ENCODE data around the gene RYK.

The RYK gene

DNA sequence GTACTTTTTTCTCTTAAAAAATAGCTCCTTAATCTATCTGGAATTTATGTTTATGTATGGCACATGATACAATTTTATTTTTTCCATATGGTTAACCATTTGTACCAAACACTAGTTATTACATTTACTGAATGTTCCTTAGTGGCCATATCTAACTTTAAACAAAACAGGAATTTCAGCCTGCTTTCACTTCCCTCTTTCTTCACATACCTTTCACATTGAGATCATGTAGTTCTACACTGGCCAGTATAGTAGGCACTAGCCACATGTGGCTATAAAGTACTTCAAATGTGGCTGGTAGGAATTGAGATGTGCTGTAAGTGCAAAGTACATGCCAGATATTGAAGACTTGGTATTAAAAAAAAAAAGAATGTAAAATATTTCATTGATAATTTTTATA lies 4.7 kb upstream of the RYK start:
- TF ChIP-seq CEBPB (IDR thresholded peaks at IDR 0.05) (no peak), EP300 (IDR thresholded peaks at IDR 0.05; ENCODE audit: borderline replicate concordance) (no peak), TEAD4 (IDR thresholded peaks at IDR 0.05) (no peak), YY1 (IDR thresholded peaks at IDR 0.05; ENCODE audit: low read depth) (no peak), RAD21 (IDR thresholded peaks at IDR 0.05; ENCODE audit: low read depth) (no peak), TAF1 (IDR thresholded peaks at IDR 0.05; ENCODE audit: low read depth) (no peak), TCF12 (IDR thresholded peaks at IDR 0.05; ENCODE audit: low read depth) (no peak), NFIC (IDR thresholded peaks at IDR 0.05) (no peak), ZBTB7A (IDR thresholded peaks at IDR 0.05; ENCODE audit: low read depth) (no peak), FOXM1 (IDR thresholded peaks at IDR 0.05; ENCODE audit: borderline replicate concordance, low read depth) (no peak), EGR1 (IDR thresholded peaks at IDR 0.05) (no peak)
- TF ChIP-seq, protein P1, sequence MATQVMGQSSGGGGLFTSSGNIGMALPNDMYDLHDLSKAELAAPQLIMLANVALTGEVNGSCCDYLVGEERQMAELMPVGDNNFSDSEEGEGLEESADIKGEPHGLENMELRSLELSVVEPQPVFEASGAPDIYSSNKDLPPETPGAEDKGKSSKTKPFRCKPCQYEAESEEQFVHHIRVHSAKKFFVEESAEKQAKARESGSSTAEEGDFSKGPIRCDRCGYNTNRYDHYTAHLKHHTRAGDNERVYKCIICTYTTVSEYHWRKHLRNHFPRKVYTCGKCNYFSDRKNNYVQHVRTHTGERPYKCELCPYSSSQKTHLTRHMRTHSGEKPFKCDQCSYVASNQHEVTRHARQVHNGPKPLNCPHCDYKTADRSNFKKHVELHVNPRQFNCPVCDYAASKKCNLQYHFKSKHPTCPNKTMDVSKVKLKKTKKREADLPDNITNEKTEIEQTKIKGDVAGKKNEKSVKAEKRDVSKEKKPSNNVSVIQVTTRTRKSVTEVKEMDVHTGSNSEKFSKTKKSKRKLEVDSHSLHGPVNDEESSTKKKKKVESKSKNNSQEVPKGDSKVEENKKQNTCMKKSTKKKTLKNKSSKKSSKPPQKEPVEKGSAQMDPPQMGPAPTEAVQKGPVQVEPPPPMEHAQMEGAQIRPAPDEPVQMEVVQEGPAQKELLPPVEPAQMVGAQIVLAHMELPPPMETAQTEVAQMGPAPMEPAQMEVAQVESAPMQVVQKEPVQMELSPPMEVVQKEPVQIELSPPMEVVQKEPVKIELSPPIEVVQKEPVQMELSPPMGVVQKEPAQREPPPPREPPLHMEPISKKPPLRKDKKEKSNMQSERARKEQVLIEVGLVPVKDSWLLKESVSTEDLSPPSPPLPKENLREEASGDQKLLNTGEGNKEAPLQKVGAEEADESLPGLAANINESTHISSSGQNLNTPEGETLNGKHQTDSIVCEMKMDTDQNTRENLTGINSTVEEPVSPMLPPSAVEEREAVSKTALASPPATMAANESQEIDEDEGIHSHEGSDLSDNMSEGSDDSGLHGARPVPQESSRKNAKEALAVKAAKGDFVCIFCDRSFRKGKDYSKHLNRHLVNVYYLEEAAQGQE (IDR thresholded peaks at IDR 0.05; ENCODE audit: low read depth): no peak
- TF ChIP-seq, protein P2, sequence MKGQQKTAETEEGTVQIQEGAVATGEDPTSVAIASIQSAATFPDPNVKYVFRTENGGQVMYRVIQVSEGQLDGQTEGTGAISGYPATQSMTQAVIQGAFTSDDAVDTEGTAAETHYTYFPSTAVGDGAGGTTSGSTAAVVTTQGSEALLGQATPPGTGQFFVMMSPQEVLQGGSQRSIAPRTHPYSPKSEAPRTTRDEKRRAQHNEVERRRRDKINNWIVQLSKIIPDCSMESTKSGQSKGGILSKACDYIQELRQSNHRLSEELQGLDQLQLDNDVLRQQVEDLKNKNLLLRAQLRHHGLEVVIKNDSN (IDR thresholded peaks at IDR 0.05): no peak
- TF ChIP-seq, protein P3, sequence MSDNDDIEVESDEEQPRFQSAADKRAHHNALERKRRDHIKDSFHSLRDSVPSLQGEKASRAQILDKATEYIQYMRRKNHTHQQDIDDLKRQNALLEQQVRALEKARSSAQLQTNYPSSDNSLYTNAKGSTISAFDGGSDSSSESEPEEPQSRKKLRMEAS (IDR thresholded peaks at IDR 0.05): no peak

DNA sequence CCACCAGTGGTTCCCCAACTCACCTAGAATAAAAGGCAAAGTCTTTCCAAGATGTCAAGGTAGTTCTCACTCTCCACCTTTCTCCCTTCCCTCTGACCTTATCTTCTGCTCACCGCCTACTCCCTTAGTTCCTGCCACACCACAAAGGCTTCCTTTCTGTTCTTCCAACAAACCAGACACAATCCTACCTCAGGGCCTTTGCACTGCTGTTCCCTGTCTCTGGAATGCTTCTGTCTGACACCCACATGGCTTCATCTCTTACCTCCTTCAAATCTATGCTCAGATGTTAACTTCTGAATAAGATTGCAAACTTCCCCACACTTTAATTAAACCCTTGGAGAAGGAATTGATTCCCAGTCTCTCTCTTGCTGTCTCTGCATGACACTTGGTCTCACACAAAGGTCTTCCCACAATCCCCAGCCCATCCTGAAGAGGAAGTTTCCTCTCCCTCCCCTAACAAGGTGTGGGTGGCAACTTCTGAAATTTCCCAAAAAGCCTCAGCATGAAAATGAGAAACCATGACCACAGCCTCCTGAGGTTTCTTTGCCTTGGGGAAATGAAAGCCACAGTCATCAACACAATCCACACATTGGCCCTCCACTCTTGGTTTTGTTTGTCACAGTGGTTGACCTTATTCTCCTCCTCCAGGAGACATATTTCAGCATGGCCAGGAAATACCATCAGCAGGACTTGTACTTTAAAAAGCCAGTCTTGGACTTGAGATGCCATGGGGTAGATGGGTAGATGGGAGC lies 3.0 kb upstream of the RYK start:
- TF ChIP-seq TCF12 (IDR thresholded peaks at IDR 0.05; ENCODE audit: low read depth) (no peak), CEBPB (IDR thresholded peaks at IDR 0.05) (no peak), TEAD4 (IDR thresholded peaks at IDR 0.05) (no peak), TAF1 (IDR thresholded peaks at IDR 0.05; ENCODE audit: low read depth) (no peak), CREB1 (IDR thresholded peaks at IDR 0.05; ENCODE audit: low read depth) (no peak), FOXM1 (IDR thresholded peaks at IDR 0.05; ENCODE audit: borderline replicate concordance, low read depth) (no peak), ZBTB7A (IDR thresholded peaks at IDR 0.05; ENCODE audit: low read depth) (no peak), RAD21 (IDR thresholded peaks at IDR 0.05; ENCODE audit: low read depth) (no peak)
- TF ChIP-seq, protein P2 (IDR thresholded peaks at IDR 0.05): no peak
- TF ChIP-seq, protein P3 (IDR thresholded peaks at IDR 0.05): no peak

DNA sequence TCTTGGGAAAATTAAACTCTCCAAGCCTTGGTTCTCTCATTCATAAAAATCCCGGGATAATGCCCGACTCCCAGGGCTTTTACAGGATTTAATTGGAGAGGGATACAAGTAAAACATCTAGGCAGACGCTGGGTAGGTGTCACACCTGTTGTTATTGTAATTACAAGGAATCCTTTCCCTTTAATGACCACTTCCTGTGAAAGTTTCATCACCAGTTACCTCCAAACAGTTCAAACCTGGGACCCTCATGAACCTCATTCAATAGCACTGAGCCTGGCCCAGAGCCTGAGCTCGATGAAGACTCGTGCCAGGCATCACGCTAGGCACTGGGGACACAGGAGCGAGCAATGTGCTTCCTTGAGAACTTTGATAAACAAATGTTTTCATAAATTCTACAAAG lies 2.1 kb upstream of the RYK start:
- TF ChIP-seq, protein P2 (IDR thresholded peaks at IDR 0.05): no peak
- TF ChIP-seq ZBTB7A (IDR thresholded peaks at IDR 0.05; ENCODE audit: low read depth): no peak
- TF ChIP-seq, protein P3 (IDR thresholded peaks at IDR 0.05): no peak
- no peak for TF ChIP-seq TCF12 (IDR thresholded peaks at IDR 0.05; ENCODE audit: low read depth)
- TF ChIP-seq CEBPB (IDR thresholded peaks at IDR 0.05): no peak
- TF ChIP-seq CREB1 (IDR thresholded peaks at IDR 0.05; ENCODE audit: low read depth): no peak
- TF ChIP-seq NFIC (IDR thresholded peaks at IDR 0.05): no peak
- no peak for TF ChIP-seq RAD21 (IDR thresholded peaks at IDR 0.05; ENCODE audit: low read depth)
- no peak for TF ChIP-seq TEAD4 (IDR thresholded peaks at IDR 0.05)
- TF ChIP-seq YY1 (IDR thresholded peaks at IDR 0.05; ENCODE audit: low read depth): no peak
- TF ChIP-seq TAF1 (IDR thresholded peaks at IDR 0.05; ENCODE audit: low read depth): no peak

DNA sequence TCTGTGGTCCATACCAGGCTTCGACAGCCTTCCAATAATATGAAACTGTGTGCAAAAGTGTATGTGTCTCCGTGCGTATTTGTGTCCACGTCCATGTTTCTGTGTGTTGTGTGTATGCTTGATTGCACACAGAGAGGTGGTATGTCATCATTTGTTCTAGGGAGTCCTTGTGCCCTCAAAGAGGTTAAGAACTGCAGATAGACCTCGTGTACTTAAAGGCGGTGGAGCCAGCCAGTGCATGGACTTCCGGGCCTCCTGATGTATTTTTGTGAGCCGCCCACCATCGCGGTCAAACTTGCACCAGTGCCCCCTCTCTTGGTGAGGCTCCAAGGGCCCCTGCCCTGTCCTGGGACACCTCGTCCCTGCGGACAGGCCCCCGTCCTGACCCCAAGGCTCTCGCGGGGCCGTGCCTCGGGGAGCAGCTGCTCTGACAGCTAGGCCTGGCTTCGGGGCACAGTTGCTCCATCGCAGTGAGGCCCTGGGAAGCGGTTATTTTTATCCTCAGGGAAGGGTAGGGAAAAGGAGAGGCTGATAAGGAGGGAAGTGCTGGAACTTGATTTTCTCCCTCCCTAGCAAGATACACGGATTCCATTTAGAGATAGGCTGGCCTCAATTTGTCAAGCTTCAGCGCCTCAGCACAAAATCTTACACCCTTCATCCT lies 1.2 kb upstream of the RYK start:
- TF ChIP-seq ZBTB7A (IDR thresholded peaks at IDR 0.05; ENCODE audit: low read depth): no peak
- TF ChIP-seq, protein P1 (IDR thresholded peaks at IDR 0.05; ENCODE audit: low read depth): no peak
- TF ChIP-seq TCF12 (IDR thresholded peaks at IDR 0.05; ENCODE audit: low read depth): no peak
- no peak for TF ChIP-seq NFIC (IDR thresholded peaks at IDR 0.05)
- TF ChIP-seq, protein P3 (IDR thresholded peaks at IDR 0.05): no peak
- no peak for TF ChIP-seq EGR1 (IDR thresholded peaks at IDR 0.05)
- no peak for TF ChIP-seq RAD21 (IDR thresholded peaks at IDR 0.05; ENCODE audit: low read depth)
- TF ChIP-seq CEBPB (IDR thresholded peaks at IDR 0.05): no peak
- no peak for TF ChIP-seq EP300 (IDR thresholded peaks at IDR 0.05; ENCODE audit: borderline replicate concordance)
- no peak for TF ChIP-seq FOXM1 (IDR thresholded peaks at IDR 0.05; ENCODE audit: borderline replicate concordance, low read depth)
- TF ChIP-seq TEAD4 (IDR thresholded peaks at IDR 0.05): no peak
- TF ChIP-seq YY1 (IDR thresholded peaks at IDR 0.05; ENCODE audit: low read depth): no peak
- TF ChIP-seq, protein P2 (IDR thresholded peaks at IDR 0.05): no peak
- TF ChIP-seq CREB1 (IDR thresholded peaks at IDR 0.05; ENCODE audit: low read depth): no peak
- TF ChIP-seq TAF1 (IDR thresholded peaks at IDR 0.05; ENCODE audit: low read depth): no peak

Data from Ishikawa (cell line).